Astrocyte (in vitro differentiated cells and primary cell): ENCODE measurements around the gene NAALADL2. TPM values are rescaled to one million over a fixed set of nuclear protein-coding genes. Genes with fewer than 3 reads are reported as not detected.

Source experiments
- DNase-seq: peaks from one replicate; pipeline ENCODE4 v3.0.0-alpha.2; 2010; ENCODE audit warnings: low read depth
- FAIRE-seq: peaks from 2 replicates; lab custom pipeline; 2011; peaks lifted over from hg19 to GRCh38; lab: Jason Lieb, UNC
- H2AFZ ChIP-seq: 2 replicates; pipeline ENCODE4 v1.6.0; 2012; ENCODE audit warnings: low read depth, low read length, inconsistent platforms
- H3K27ac ChIP-seq: 2 replicates; pipeline ENCODE4 v1.5.1; 2011; ENCODE audit warnings: low read depth, low read length, inconsistent platforms
- H3K27me3 ChIP-seq: 2 replicates; pipeline ENCODE4 v1.6.0; 2011; ENCODE audit warnings: low read length, inconsistent platforms; ENCODE audit not compliant: insufficient read depth
- H3K36me3 ChIP-seq: 2 replicates; pipeline ENCODE4 v1.5.1; 2011; ENCODE audit warnings: low read length, inconsistent platforms; ENCODE audit not compliant: insufficient read depth
- H3K4me1 ChIP-seq: 2 replicates; pipeline ENCODE4 v1.5.1; 2011; ENCODE audit warnings: low read length, inconsistent platforms; ENCODE audit not compliant: insufficient read depth
- H3K4me2 ChIP-seq: 2 replicates; pipeline ENCODE4 v1.6.0; 2012; ENCODE audit warnings: low read length, inconsistent platforms
- H3K4me3 ChIP-seq: 2 replicates; pipeline ENCODE4 v1.5.1; 2011; ENCODE audit warnings: low read depth, mild to moderate bottlenecking, low read length, inconsistent platforms; ENCODE audit not compliant: insufficient read depth
- H3K79me2 ChIP-seq: 2 replicates; pipeline ENCODE4 v1.6.0; 2012; ENCODE audit warnings: mild to moderate bottlenecking, low read length, inconsistent platforms; ENCODE audit not compliant: insufficient read depth
- H3K9ac ChIP-seq: 2 replicates; pipeline ENCODE4 v1.6.0; 2012; ENCODE audit warnings: mild to moderate bottlenecking, low read length, inconsistent platforms
- H3K9me3 ChIP-seq: 2 replicates; pipeline ENCODE4 v1.5.1; 2012; ENCODE audit warnings: low read depth, mild to moderate bottlenecking, low read length, inconsistent platforms; ENCODE audit not compliant: insufficient read depth
- H4K20me1 ChIP-seq: 2 replicates; pipeline ENCODE4 v1.6.0; 2012; ENCODE audit warnings: low read length, inconsistent platforms; ENCODE audit not compliant: insufficient read depth
- H3K27ac Mint-ChIP-seq: one replicate; pipeline ENCODE4 v1.8.0; 2021; ENCODE audit warnings: mild to moderate bottlenecking, mixed read lengths; ENCODE audit not compliant: unreplicated experiment
- H3K27me3 Mint-ChIP-seq: one replicate; pipeline ENCODE4 v1.8.0; 2021; ENCODE audit warnings: low read depth, mixed read lengths; ENCODE audit not compliant: unreplicated experiment
- H3K36me3 Mint-ChIP-seq: one replicate; pipeline ENCODE4 v1.8.0; 2021; ENCODE audit warnings: low read depth, mixed read lengths; ENCODE audit not compliant: unreplicated experiment
- H3K4me1 Mint-ChIP-seq: one replicate; pipeline ENCODE4 v1.8.0; 2021; ENCODE audit warnings: low read depth, mixed read lengths; ENCODE audit not compliant: unreplicated experiment
- H3K4me3 Mint-ChIP-seq: one replicate; pipeline ENCODE4 v1.8.0; 2021; ENCODE audit warnings: mild to moderate bottlenecking, moderate library complexity, mixed read lengths; ENCODE audit not compliant: unreplicated experiment
- H3K9me3 Mint-ChIP-seq: one replicate; pipeline ENCODE4 v1.8.0; 2021; ENCODE audit warnings: mild to moderate bottlenecking, mixed read lengths; ENCODE audit not compliant: unreplicated experiment
- EZH2 ChIP-seq: IDR thresholded peaks from 2 replicates; pipeline ENCODE4 v1.6.1; 2012; ENCODE audit warnings: mild to moderate bottlenecking, low read length, inconsistent platforms; ENCODE audit not compliant: insufficient read depth
- total RNA-seq: library from RNA; stranded (reverse); gene quantifications from 2 replicates; pipeline ENCODE4 v1.2.1, GENCODE V29; 2021
- TF ChIP-seq, protein P1 (sequence below): IDR thresholded peaks from 2 replicates; pipeline ENCODE4 v1.5.1; 2011; ENCODE audit warnings: low read depth, mild to moderate bottlenecking, inconsistent platforms, low read length, moderate library complexity; ENCODE audit not compliant: insufficient read depth

NAALADL2 gene
- total RNA-seq, 1 donor from 2014 or later, result 2.7 TPM

DNA sequence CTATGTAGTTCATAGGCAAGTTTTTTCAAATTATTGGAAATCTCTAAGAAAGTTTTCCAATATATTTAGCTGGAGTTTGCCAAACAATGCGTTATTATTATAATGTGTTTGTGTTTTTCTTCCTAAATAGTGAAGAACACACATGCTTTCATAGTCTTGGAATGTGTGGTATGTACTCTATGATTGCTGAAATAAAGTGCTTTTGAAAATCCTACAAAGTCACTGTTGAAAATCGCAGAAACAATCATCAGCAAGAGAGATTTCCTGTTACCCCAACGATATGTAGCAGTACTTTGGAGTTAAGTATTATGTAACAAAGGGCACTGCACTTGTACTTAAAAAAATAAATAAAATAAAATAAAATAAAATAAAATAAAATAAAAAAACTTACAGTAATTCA lies 796.2 kb downstream of the NAALADL2 start:
- no peaks in the 10 kb centered on the region for H3K27me3 Mint-ChIP-seq
- Histone ChIP-seq H3K27me3 (no peaks in the 10 kb centered on the region), H2AFZ (no peak overlapping the region), H3K27ac (no peak overlapping the region), H3K4me1 (no peaks in the 10 kb centered on the region), H3K4me2 (no peak overlapping the region), H3K36me3 (no peaks in the 10 kb centered on the region), H4K20me1 (no peaks in the 10 kb centered on the region), H3K79me2 (no peaks in the 10 kb centered on the region), H3K9ac (no peak overlapping the region), H3K4me3 (no peak overlapping the region), H3K9me3 (no peaks in the 10 kb centered on the region)
- H3K27ac Mint-ChIP-seq, result no peak overlapping the region
- peaks cover 4% of the 10 kb centered on the region for H3K9me3 Mint-ChIP-seq
- no peak overlapping the region for H3K4me3 Mint-ChIP-seq
- FAIRE-seq (no peak), DNase-seq (no peak)
- H3K4me1 Mint-ChIP-seq, result peaks cover 3% of the 10 kb centered on the region
- no peaks in the 10 kb centered on the region for H3K36me3 Mint-ChIP-seq
- no peak for TF ChIP-seq EZH2
- TF ChIP-seq, protein P1, sequence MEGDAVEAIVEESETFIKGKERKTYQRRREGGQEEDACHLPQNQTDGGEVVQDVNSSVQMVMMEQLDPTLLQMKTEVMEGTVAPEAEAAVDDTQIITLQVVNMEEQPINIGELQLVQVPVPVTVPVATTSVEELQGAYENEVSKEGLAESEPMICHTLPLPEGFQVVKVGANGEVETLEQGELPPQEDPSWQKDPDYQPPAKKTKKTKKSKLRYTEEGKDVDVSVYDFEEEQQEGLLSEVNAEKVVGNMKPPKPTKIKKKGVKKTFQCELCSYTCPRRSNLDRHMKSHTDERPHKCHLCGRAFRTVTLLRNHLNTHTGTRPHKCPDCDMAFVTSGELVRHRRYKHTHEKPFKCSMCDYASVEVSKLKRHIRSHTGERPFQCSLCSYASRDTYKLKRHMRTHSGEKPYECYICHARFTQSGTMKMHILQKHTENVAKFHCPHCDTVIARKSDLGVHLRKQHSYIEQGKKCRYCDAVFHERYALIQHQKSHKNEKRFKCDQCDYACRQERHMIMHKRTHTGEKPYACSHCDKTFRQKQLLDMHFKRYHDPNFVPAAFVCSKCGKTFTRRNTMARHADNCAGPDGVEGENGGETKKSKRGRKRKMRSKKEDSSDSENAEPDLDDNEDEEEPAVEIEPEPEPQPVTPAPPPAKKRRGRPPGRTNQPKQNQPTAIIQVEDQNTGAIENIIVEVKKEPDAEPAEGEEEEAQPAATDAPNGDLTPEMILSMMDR, result no peak

DNA sequence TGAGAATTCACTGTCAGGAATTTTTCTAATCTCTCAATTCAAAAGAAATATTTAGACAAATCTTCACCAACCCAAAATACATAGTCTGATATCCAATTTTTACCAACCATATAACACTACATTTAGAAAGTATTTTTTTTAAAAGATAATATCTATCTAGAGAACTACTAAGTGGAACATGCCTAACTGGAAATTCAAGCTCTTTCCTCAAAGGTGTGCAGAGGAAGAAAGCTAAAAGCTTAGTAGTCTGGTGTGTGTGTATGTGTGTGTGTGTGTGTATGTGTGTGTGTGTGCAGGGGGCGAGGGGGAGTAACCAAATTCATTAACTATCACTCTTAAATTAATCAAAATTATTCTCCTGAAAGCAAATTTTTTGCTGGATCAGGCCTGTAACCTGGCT lies 797.3 kb downstream of the NAALADL2 start:
- TF ChIP-seq EZH2, result no peak
- TF ChIP-seq, protein P1, result no peak
- no peak overlapping the region for H3K27ac Mint-ChIP-seq
- no peak overlapping the region for H3K27ac ChIP-seq
- no peaks in the 10 kb centered on the region for H3K4me1 ChIP-seq
- no peaks in the 10 kb centered on the region for H3K36me3 Mint-ChIP-seq
- no peaks in the 10 kb centered on the region for H4K20me1 ChIP-seq
- no peak overlapping the region for H2AFZ ChIP-seq
- DNase-seq (no peak), FAIRE-seq (no peak)
- H3K27me3 Mint-ChIP-seq, result no peaks in the 10 kb centered on the region
- H3K4me2 ChIP-seq, result no peak overlapping the region
- peaks cover 3% of the 10 kb centered on the region for H3K4me1 Mint-ChIP-seq
- no peak overlapping the region for H3K9ac ChIP-seq
- no peak overlapping the region for H3K4me3 ChIP-seq
- H3K27me3 ChIP-seq, result no peaks in the 10 kb centered on the region
- no peak overlapping the region for H3K4me3 Mint-ChIP-seq
- no peaks in the 10 kb centered on the region for H3K36me3 ChIP-seq
- H3K9me3 ChIP-seq, result no peaks in the 10 kb centered on the region
- H3K9me3 Mint-ChIP-seq, result peaks cover 4% of the 10 kb centered on the region
- H3K79me2 ChIP-seq, result no peaks in the 10 kb centered on the region

DNA sequence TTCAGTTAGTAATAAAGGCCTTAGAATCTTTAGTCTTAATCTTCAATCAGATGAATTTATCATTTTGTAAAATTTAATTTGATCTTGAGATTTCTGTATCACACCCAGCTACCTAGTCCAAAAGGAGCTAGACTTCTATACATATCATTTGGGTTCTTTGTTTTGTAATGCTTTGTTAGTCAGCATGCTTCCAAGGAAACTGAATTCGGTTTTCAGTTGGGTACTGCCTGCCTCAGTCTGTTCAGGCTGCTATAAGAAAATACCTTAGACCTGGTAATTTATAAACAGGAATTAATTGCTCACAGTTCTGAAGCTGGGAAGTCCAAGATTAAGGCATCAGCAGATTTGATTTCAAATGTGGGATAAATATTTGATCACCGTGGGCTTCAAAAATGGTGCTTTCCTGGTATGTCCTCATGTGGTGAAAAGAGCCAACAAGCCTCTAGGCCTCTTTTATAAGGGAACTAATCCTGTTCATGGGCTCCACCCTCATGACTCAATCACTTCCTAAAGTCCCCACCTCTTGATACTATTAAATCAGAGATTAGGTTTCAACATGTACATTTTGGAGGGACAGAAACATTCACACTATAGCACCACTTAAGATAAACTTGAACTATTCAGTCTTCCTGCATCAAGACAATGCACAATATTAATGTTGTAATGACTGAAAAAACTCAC lies 800.7 kb downstream of the NAALADL2 start:
- no peaks in the 10 kb centered on the region for H3K4me1 ChIP-seq
- no peaks in the 10 kb centered on the region for H4K20me1 ChIP-seq
- Mint-ChIP-seq H3K27me3 (no peaks in the 10 kb centered on the region), H3K27ac (no peak overlapping the region), H3K4me1 (peaks cover 3% of the 10 kb centered on the region), H3K36me3 (no peaks in the 10 kb centered on the region), H3K9me3 (peaks cover 1% of the 10 kb centered on the region), H3K4me3 (no peak overlapping the region)
- no peak overlapping the region for H3K4me3 ChIP-seq
- DNase-seq (no peak), FAIRE-seq (no peak)
- H3K9ac ChIP-seq, result no peak overlapping the region
- no peaks in the 10 kb centered on the region for H3K27me3 ChIP-seq
- TF ChIP-seq EZH2, result no peak
- TF ChIP-seq, protein P1, result no peak
- no peaks in the 10 kb centered on the region for H3K36me3 ChIP-seq
- H3K27ac ChIP-seq, result no peak overlapping the region
- H2AFZ ChIP-seq, result no peak overlapping the region
- no peak overlapping the region for H3K4me2 ChIP-seq
- H3K9me3 ChIP-seq, result no peaks in the 10 kb centered on the region
- no peaks in the 10 kb centered on the region for H3K79me2 ChIP-seq
